ENCODE measurements around the gene MCUB.
"Not testable (repeated sequence)": the region's sequence is repeated elsewhere in the genome, so short reads cannot be mapped to it uniquely, and the experiment has no call there.

GRCh38 chr4:109595123-109595522, 35.1 kb downstream of the MCUB start:
- not testable (repeated sequence) for TF ChIP-seq EZH2phosphoT487 (IDR thresholded peaks at IDR 0.05; ENCODE audit: borderline replicate concordance); EZH2 (IDR thresholded peaks at IDR 0.05)
